ENCODE data around the gene REN.
A peak's percentile ranks its signal among the peaks of the same experiment; 100 is the strongest.

Gene REN

DNA sequence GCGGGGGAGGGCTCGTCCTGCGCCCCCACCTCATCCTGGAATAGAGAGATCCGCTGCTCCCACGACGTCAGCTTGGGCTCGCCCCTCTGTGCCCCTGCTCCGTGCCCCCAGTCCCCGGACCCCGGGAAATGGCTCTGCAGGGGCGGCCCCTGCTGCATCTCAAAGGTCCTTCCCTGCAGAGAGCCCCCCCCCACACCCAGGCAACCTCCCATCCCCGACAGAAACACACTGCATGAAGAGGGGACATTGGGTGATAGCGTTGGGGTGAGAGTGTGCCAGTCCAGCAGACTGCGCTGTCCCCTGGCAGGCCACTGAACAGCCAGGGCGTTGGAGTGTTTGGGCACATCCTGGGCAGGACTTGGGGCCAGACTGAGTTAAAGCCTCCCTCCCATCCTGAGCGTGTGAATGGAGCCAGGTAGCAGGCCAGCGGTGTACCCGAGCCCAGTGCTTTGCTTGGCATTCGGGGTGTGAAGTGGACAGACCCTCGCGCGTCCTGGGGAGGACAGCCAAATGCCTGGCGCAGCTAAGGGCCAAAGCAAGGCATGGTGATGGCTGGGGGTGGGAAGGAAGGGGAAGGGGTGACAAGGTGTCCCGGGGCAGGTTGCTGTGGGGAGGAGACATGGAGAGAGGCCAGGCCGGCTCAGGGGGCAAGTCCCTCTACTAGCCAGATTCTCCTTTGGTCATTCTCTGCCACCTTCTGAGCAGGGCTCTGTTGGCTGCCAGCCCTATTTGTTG, 13.7 kb downstream of the REN start:
- Histone ChIP-seq H3K4me1 (ENCODE audit: insufficient read depth, low read length) (peaks cover 17% of the 10 kb centered on the region), H3K9ac (ENCODE audit: low read depth, low read length) (peak overlapping the region; percentile 67), H3K36me3 (ENCODE audit: insufficient read depth, low read length) (no peaks in the 10 kb centered on the region), H3K9me3 (ENCODE audit: control insufficient read depth, insufficient read depth, low read length) (no peaks in the 10 kb centered on the region)

GRCh38 chr1:204151552-204152309, 14.4 kb downstream of the REN start, which contains the start of gene ETNK2:
TSS of gene ETNK2 (minus strand) at chr1:204152044. CDS start at chr1:204151852, 192 bp downstream.
- H3K9ac ChIP-seq (ENCODE audit: low read depth, low read length) = peak within 1 kb of the TSS; percentile 67
- H3K9me3 ChIP-seq (ENCODE audit: control insufficient read depth, insufficient read depth, low read length) = no peaks in the 10 kb centered on the region
- H3K36me3 ChIP-seq (ENCODE audit: insufficient read depth, low read length) = no peaks in the 10 kb centered on the region
- H3K4me1 ChIP-seq (ENCODE audit: insufficient read depth, low read length) = peaks cover 24% of the 10 kb centered on the region

DNA sequence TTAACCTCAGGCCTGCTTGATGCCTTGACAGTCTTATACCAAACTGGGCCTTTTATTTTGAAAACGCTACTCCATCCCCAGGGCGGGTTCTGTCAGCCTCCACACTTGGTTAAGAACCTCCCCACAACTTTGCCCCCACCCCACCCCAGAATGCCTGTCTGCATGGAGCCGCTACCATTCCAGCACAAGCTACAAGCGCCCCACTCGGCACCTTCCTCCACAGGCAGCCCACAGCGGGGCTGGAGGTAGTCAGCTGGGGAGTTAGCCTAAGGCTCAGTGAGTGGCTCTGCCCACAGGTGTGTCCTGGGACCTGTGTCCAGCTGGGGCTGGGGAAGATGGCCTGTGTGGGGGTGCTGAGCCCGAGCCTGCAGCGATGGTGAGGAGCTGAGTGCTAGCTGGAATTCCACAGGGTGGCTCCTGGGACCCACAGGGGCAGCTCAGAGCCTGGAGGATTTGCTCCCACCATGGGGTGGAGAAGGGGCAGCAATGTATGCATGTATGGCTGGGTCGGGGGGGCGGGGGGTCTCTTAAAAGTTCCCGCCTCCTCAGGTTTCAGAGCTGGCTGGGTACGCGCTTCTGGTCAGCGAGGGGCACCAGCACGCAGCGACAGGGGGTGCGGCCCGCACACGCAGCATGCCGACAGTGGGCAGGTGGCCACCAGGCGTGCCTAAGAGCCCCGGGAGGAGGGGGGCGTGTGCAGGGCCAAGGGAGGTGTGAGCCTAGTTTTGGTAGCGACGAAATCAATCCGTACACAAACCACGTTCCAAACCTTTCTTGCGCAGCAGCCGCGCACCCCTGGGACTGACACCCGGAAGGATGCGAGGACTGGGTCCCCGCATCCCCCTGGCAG, 15.2 kb downstream of the REN start:
- Histone ChIP-seq H3K4me1 (ENCODE audit: insufficient read depth, low read length) (peaks cover 25% of the 10 kb centered on the region), H3K9ac (ENCODE audit: low read depth, low read length) (peak overlapping the region; percentile 67; the same call in 1 of the 2 replicates), H3K36me3 (ENCODE audit: insufficient read depth, low read length) (no peaks in the 10 kb centered on the region), H3K9me3 (ENCODE audit: control insufficient read depth, insufficient read depth, low read length) (no peaks in the 10 kb centered on the region)

- Histone ChIP-seq H3K4me1 (ENCODE audit: insufficient read depth, low read length) (peaks cover 25% of the 10 kb centered on the region), H3K9ac (ENCODE audit: low read depth, low read length) (no peak overlapping the region; the same call in 1 of the 2 replicates)
These were observed 16.2 kb downstream of the REN start for GRCh38 chr1:204149635-204150565.

DNA sequence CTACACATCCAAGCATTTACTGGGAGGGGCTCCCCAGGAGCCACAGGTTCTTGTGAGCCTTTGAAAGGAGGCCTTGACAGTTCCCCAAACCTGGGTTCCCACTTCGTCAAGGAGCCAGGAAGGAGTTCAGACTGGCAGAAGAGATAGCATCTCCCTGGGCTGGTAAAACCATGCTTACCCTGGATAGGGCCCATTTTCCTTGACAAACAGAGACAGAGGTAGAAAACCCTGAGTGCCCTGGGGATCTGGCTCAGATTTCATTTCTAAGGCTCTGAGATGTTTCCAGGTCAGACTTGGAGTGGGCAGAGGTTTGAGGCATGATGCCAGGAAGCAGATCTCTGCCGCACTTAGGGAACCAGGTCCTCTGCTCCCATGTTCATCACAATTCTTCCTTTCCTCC, 17.0 kb downstream of the REN start:
- H3K4me1 ChIP-seq (ENCODE audit: insufficient read depth, low read length) = peaks cover 25% of the 10 kb centered on the region
- H3K9me3 ChIP-seq (ENCODE audit: control insufficient read depth, insufficient read depth, low read length) = no peaks in the 10 kb centered on the region
- H3K36me3 ChIP-seq (ENCODE audit: insufficient read depth, low read length) = no peaks in the 10 kb centered on the region; the same call in 1 of the 2 replicates
- no peak overlapping the region for H3K9ac ChIP-seq (ENCODE audit: low read depth, low read length)

More at GRCh38 chr1:204149635-204150565, 16.2 kb downstream of the REN start:
- Histone ChIP-seq H3K36me3 (ENCODE audit: insufficient read depth, low read length) (no peaks in the 10 kb centered on the region; the same call in 1 of the 2 replicates), H3K9me3 (ENCODE audit: control insufficient read depth, insufficient read depth, low read length) (no peaks in the 10 kb centered on the region)

- H3K4me1 ChIP-seq (ENCODE audit: insufficient read depth, low read length) = peaks cover 25% of the 10 kb centered on the region
- H3K9ac ChIP-seq (ENCODE audit: low read depth, low read length) = no peak overlapping the region
- no peaks in the 10 kb centered on the region; the same call in 1 of the 2 replicates for H3K36me3 ChIP-seq (ENCODE audit: insufficient read depth, low read length)
- no peaks in the 10 kb centered on the region for H3K9me3 ChIP-seq (ENCODE audit: control insufficient read depth, insufficient read depth, low read length)
These were observed 18.4 kb downstream of the REN start for GRCh38 chr1:204147406-204148383.

DNA sequence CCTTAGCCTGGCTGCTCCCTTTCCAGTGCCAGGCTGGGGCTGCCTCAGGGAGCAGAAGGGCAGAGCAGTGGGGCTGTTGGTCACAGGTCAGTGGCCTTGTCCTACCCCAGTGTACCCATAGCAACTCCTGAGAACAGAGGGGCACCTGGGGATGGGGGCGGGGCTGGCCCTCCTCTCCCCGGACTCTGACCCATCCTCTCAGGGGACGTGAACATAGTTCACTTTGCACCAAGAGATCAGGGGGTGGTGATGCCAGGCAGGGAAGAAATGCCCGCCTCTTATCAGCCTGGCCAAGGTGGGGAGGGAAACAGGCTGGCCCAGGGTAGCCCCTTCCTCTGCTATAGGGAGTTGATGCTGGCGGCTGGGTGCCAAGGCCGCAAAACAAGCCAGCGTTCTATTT, 19.2 kb downstream of the REN start:
- H3K4me1 ChIP-seq (ENCODE audit: insufficient read depth, low read length) = peaks cover 25% of the 10 kb centered on the region
- H3K9me3 ChIP-seq (ENCODE audit: control insufficient read depth, insufficient read depth, low read length) = no peaks in the 10 kb centered on the region
- H3K36me3 ChIP-seq (ENCODE audit: insufficient read depth, low read length) = no peaks in the 10 kb centered on the region; the same call in 1 of the 2 replicates
- no peak overlapping the region for H3K9ac ChIP-seq (ENCODE audit: low read depth, low read length)

GRCh38 chr1:204146309-204146708, 19.8 kb downstream of the REN start:
- H3K4me1 ChIP-seq (ENCODE audit: insufficient read depth, low read length) = peaks cover 25% of the 10 kb centered on the region
- no peak overlapping the region for H3K9ac ChIP-seq (ENCODE audit: low read depth, low read length)
- H3K9me3 ChIP-seq (ENCODE audit: control insufficient read depth, insufficient read depth, low read length) = no peaks in the 10 kb centered on the region
- H3K36me3 ChIP-seq (ENCODE audit: insufficient read depth, low read length) = no peaks in the 10 kb centered on the region; the same call in 1 of the 2 replicates

GRCh38 chr1:204145033-204145504, 21.1 kb downstream of the REN start:
- peaks cover 21% of the 10 kb centered on the region for H3K4me1 ChIP-seq (ENCODE audit: insufficient read depth, low read length)
- H3K36me3 ChIP-seq (ENCODE audit: insufficient read depth, low read length) = no peaks in the 10 kb centered on the region; the same call in 1 of the 2 replicates
- no peak overlapping the region for H3K9ac ChIP-seq (ENCODE audit: low read depth, low read length)
- H3K9me3 ChIP-seq (ENCODE audit: control insufficient read depth, insufficient read depth, low read length) = no peaks in the 10 kb centered on the region

GRCh38 chr1:204143276-204144041, 22.7 kb downstream of the REN start:
- H3K4me1 ChIP-seq (ENCODE audit: insufficient read depth, low read length) = peaks cover 18% of the 10 kb centered on the region

GRCh38 chr1:204142032-204142974, 23.8 kb downstream of the REN start:
- H3K4me1 ChIP-seq (ENCODE audit: insufficient read depth, low read length) = peaks cover 7% of the 10 kb centered on the region; the same call in 1 of the 2 replicates
- H3K36me3 ChIP-seq (ENCODE audit: insufficient read depth, low read length) = no peaks in the 10 kb centered on the region; the same call in 1 of the 2 replicates
- no peak overlapping the region for H3K9ac ChIP-seq (ENCODE audit: low read depth, low read length)
- no peaks in the 10 kb centered on the region for H3K9me3 ChIP-seq (ENCODE audit: control insufficient read depth, insufficient read depth, low read length)

More at GRCh38 chr1:204143276-204144041, 22.7 kb downstream of the REN start:
- H3K9me3 ChIP-seq (ENCODE audit: control insufficient read depth, insufficient read depth, low read length) = no peaks in the 10 kb centered on the region
- no peaks in the 10 kb centered on the region; the same call in 1 of the 2 replicates for H3K36me3 ChIP-seq (ENCODE audit: insufficient read depth, low read length)
- no peak overlapping the region for H3K9ac ChIP-seq (ENCODE audit: low read depth, low read length)

All from ES-I3 (cell line).